Parathyroid adenoma (tissue), 2 donors: ENCODE data around the gene ERMN.
"Not testable (repeated sequence)": the region's sequence is repeated elsewhere in the genome, so short reads cannot be mapped to it uniquely, and the experiment has no call there.

Experiments
- H2AFZ ChIP-seq: fragments of 300-600 bp; sonication (generic); one replicate; pipeline ENCODE4 v1.7.0; 2017; ENCODE audit warnings: antibody characterized with exemption, mild to moderate bottlenecking
- H3K27ac ChIP-seq: fragments of 300-600 bp; sonication (generic); one replicate; pipeline ENCODE4 v1.7.0; 2017
- H3K27me3 ChIP-seq: fragments of 300-600 bp; sonication (generic); one replicate; pipeline ENCODE4 v1.7.0; 2017; ENCODE audit warnings: low read length; ENCODE audit not compliant: control insufficient read depth, insufficient read depth
- H3K36me3 ChIP-seq: fragments of 300-600 bp; sonication (generic); one replicate; pipeline ENCODE4 v1.7.0; 2017; ENCODE audit warnings: low read length; ENCODE audit not compliant: control insufficient read depth, insufficient read depth
- H3K4me1 ChIP-seq: fragments of 300-600 bp; sonication (generic); one replicate; pipeline ENCODE4 v1.7.0; 2017; ENCODE audit warnings: control low read depth
- H3K4me2 ChIP-seq: fragments of 300-600 bp; sonication (generic); one replicate; pipeline ENCODE4 v1.7.0; 2017; ENCODE audit warnings: low read length
- H3K4me3 ChIP-seq: fragments of 300-600 bp; sonication (generic); one replicate; pipeline ENCODE4 v1.7.0; 2017; ENCODE audit warnings: low read depth, low read length
- H3K79me2 ChIP-seq: fragments of 300-600 bp; sonication (generic); one replicate; pipeline ENCODE4 v1.7.0; 2017; ENCODE audit warnings: control low read depth
- H3K9ac ChIP-seq: fragments of 300-600 bp; sonication (generic); one replicate; pipeline ENCODE4 v1.7.0; 2017; ENCODE audit warnings: mild to moderate bottlenecking
- H3K9me3 ChIP-seq: fragments of 300-600 bp; sonication (generic); one replicate; pipeline ENCODE4 v1.7.0; 2017; ENCODE audit warnings: low read length; ENCODE audit not compliant: control insufficient read depth
- TF ChIP-seq, protein P1 (sequence below): fragments of 300-600 bp; sonication (generic); IDR thresholded peaks from one replicate; pipeline ENCODE4 v1.7.0; 2017; ENCODE audit warnings: antibody characterized with exemption, mild to moderate bottlenecking
- donor health status: primary hyperparathyroidism.

Gene ERMN

DNA sequence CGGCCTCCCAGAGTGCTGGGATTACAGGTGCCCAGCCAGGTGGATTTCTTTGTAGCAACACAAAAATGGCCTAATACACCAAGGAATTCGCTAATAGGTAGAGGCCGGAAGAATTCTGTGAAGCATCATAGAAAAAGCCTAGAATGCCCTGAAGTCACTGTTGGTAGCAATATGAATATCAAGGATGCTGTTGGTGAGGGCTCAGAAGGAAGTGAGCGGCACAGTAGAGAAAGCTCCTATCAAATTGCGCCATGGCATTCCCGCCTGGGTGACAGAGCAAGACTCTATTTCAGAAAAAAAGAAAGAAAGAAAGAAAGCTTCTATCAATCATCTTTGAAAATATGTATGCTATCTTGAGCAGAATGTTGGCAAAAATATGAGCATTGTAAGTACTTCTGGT, 44.3 kb downstream of the ERMN start:
- H3K36me3 ChIP-seq, result no peaks in the 10 kb centered on the region
- no peaks in the 10 kb centered on the region for H3K9me3 ChIP-seq
- H3K79me2 ChIP-seq, result no peaks in the 10 kb centered on the region
- no peaks in the 10 kb centered on the region for H3K4me1 ChIP-seq
- no peaks in the 10 kb centered on the region for H3K27me3 ChIP-seq
- H3K9ac ChIP-seq, result no peak overlapping the region
- TF ChIP-seq, protein P1, sequence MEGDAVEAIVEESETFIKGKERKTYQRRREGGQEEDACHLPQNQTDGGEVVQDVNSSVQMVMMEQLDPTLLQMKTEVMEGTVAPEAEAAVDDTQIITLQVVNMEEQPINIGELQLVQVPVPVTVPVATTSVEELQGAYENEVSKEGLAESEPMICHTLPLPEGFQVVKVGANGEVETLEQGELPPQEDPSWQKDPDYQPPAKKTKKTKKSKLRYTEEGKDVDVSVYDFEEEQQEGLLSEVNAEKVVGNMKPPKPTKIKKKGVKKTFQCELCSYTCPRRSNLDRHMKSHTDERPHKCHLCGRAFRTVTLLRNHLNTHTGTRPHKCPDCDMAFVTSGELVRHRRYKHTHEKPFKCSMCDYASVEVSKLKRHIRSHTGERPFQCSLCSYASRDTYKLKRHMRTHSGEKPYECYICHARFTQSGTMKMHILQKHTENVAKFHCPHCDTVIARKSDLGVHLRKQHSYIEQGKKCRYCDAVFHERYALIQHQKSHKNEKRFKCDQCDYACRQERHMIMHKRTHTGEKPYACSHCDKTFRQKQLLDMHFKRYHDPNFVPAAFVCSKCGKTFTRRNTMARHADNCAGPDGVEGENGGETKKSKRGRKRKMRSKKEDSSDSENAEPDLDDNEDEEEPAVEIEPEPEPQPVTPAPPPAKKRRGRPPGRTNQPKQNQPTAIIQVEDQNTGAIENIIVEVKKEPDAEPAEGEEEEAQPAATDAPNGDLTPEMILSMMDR, result no peak
- no peak overlapping the region for H3K27ac ChIP-seq
- H2AFZ ChIP-seq, result no peak overlapping the region
- no peak overlapping the region for H3K4me2 ChIP-seq
- H3K4me3 ChIP-seq, result no peak overlapping the region

DNA sequence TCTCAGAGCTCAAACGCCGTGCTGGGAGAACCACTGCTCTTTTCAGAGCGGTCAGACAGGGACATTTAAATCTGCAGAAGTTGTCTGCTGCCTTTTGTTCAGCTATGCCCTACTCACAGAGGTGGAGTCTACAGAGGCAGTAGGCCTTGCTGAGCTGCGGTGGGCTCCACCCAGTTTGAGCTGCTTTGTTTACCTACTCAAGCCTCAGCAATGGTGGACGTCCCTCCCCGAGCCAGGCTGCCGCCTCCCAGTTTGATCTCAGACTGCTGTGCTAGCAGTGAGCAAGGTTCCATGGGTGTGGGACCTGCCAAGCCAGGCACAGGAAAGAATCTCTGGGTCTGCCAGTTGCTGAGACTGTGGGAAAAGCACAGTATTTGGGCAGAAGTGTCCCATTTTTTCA, 46.3 kb downstream of the ERMN start:
- H3K9ac ChIP-seq, H3K4me1 ChIP-seq: not testable (repeated sequence)

DNA sequence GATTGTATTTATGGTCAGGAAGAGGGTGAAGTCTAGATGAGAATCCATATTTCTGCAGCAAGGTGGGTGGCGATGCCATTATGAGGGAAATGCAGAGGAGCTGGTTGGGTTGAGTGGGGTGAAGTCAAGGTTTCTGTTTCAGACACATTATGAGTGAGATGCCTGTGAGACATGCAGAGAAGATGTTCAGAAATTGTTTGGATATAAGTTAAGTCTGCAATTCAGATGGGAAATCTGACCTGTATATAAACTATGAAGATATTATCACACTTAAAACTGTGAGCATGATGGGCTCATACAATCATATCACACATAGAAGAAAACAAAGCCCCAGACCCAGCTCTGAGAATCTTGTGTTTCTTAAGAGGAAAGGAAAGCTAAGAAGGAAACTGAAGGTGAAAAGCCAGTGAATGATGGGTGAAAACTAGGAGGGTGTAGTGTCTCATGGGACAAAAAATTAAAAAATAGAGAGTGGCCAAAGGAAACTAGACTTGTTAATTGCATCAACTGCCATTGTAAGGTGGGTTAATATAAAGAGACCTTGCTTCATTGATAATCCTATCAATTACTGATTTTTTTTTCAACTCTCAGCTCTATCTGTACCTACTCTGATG, 53.9 kb downstream of the ERMN start:
- TF ChIP-seq, protein P1, result no peak
- no peak overlapping the region for H2AFZ ChIP-seq

More for the DNA sequence above, 46.3 kb downstream of the ERMN start:
- H3K27ac ChIP-seq, H3K27me3 ChIP-seq, H3K36me3 ChIP-seq, H3K9me3 ChIP-seq, H3K4me2 ChIP-seq, H3K4me3 ChIP-seq, H3K79me2 ChIP-seq, H2AFZ ChIP-seq: not testable (repeated sequence)

DNA sequence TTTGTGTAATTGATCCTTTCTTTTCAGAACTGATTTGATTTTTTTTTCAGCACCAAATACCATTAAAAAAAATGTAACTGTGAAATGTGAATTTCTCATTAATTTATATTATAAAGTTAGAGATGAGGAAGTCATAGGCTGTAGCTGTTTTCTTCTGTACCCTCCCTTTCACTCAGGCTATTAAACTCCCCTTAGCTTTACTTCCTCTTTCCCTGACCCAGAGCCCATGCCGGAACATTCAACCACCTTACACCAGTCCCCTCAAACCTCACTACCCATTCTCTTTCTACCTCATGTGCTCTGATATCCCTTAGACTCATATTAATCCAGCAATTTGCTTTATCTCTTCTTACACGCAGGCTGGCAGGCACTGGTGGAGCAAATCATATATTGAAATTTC, 55.7 kb downstream of the ERMN start:
- H2AFZ ChIP-seq, result no peak overlapping the region
- no peak overlapping the region for H3K9ac ChIP-seq
- no peaks in the 10 kb centered on the region for H3K36me3 ChIP-seq
- no peaks in the 10 kb centered on the region for H3K79me2 ChIP-seq
- H3K27me3 ChIP-seq, result no peaks in the 10 kb centered on the region
- H3K4me1 ChIP-seq, result no peaks in the 10 kb centered on the region
- no peak overlapping the region for H3K4me3 ChIP-seq
- TF ChIP-seq, protein P1, result no peak
- H3K9me3 ChIP-seq, result no peaks in the 10 kb centered on the region
- H3K4me2 ChIP-seq, result no peak overlapping the region
- no peak overlapping the region for H3K27ac ChIP-seq

More for the DNA sequence above, 53.9 kb downstream of the ERMN start:
- Histone ChIP-seq H3K4me1 (no peaks in the 10 kb centered on the region), H3K9me3 (no peaks in the 10 kb centered on the region), H3K27me3 (no peaks in the 10 kb centered on the region), H3K79me2 (no peaks in the 10 kb centered on the region), H3K27ac (no peak overlapping the region), H3K4me2 (no peak overlapping the region), H3K36me3 (no peaks in the 10 kb centered on the region), H3K9ac (no peak overlapping the region), H3K4me3 (no peak overlapping the region)

DNA sequence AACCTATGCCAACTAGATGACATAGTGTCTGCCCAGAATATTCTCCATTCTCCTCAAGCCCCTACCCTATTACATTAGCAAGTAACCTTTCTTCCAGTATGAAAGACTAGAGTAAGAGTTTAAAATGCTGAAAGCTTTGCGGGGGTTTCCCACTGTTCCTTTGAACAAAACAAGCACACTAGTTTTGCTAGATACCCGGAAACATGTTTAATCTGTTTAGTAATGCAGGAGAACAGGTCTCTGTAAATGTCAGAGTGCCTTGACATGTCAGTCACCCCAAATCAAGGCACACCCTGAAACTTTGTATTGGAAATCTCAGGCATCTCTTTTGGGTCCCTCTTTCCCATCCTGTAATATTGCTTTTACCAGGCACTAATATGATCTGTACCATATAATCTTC, 56.6 kb downstream of the ERMN start:
- no peaks in the 10 kb centered on the region for H3K79me2 ChIP-seq
- no peaks in the 10 kb centered on the region for H3K27me3 ChIP-seq
- H3K9ac ChIP-seq, result no peak overlapping the region
- no peak overlapping the region for H3K27ac ChIP-seq
- H2AFZ ChIP-seq, result no peak overlapping the region
- no peak overlapping the region for H3K4me2 ChIP-seq
- no peaks in the 10 kb centered on the region for H3K36me3 ChIP-seq
- H3K4me1 ChIP-seq, result no peaks in the 10 kb centered on the region
- no peak overlapping the region for H3K4me3 ChIP-seq
- no peaks in the 10 kb centered on the region for H3K9me3 ChIP-seq
- TF ChIP-seq, protein P1, result no peak
